Activated effector memory CD4-positive, alpha-beta T cell treated with anti-CD3 and anti-CD28 coated beads, Interleukin-2, amount 50 U/mL, for 16 hours (primary cell): Measurements from ENCODE around the gene SLFNL1.

Experiments used
- DNase-seq: peaks from one replicate; pipeline ENCODE4 v3.0.0-alpha.2; 2020

The SLFNL1 gene

GRCh38 chr1:40985161-40985560 lies 36.4 kb downstream of the SLFNL1 start:
- DNase-seq, result no peak

GRCh38 chr1:40984531-40984930 lies 37.0 kb downstream of the SLFNL1 start:
- no peak for DNase-seq

- DNase-seq, result no peak
Observed at GRCh38 chr1:40984066-40984465, 37.5 kb downstream of the SLFNL1 start.

- DNase-seq, result no peak
Observed at GRCh38 chr1:40983286-40983685, 38.2 kb downstream of the SLFNL1 start.

- DNase-seq, result no peak
Observed at GRCh38 chr1:40982721-40983120, 38.8 kb downstream of the SLFNL1 start.

GRCh38 chr1:40981691-40982448 lies 39.7 kb downstream of the SLFNL1 start:
- DNase-seq, result no peak

GRCh38 chr1:40980453-40981121 lies 40.9 kb downstream of the SLFNL1 start:
- peak; percentile 82 for DNase-seq

GRCh38 chr1:40980068-40980452 lies 41.5 kb downstream of the SLFNL1 start:
- no peak for DNase-seq

GRCh38 chr1:40979241-40980067 lies 42.1 kb downstream of the SLFNL1 start, which contains the start of gene CTPS1:
Gene CTPS1, plus strand, starts transcription at chr1:40979696. Its CDS starts 3,595 bp downstream, at chr1:40983291.
- peak; percentile 98 for DNase-seq

- DNase-seq, result no peak
Observed at GRCh38 chr1:40978886-40979240, 42.7 kb downstream of the SLFNL1 start.

GRCh38 chr1:40977716-40978115 lies 43.8 kb downstream of the SLFNL1 start:
- DNase-seq, result no peak

GRCh38 chr1:40976952-40977690 lies 44.4 kb downstream of the SLFNL1 start:
- DNase-seq, result no peak

- DNase-seq, result no peak
Observed at GRCh38 chr1:40974945-40975344, 46.6 kb downstream of the SLFNL1 start.

GRCh38 chr1:40973912-40974311 lies 47.6 kb downstream of the SLFNL1 start:
- no peak for DNase-seq

GRCh38 chr1:40971966-40972365 lies 49.6 kb downstream of the SLFNL1 start:
- DNase-seq, result no peak

GRCh38 chr1:40969445-40969844 lies 52.1 kb downstream of the SLFNL1 start:
- DNase-seq, result no peak

GRCh38 chr1:40966417-40966816 lies 55.1 kb downstream of the SLFNL1 start:
- DNase-seq, result no peak
